ENCODE data around the gene C12orf42.

DNA sequence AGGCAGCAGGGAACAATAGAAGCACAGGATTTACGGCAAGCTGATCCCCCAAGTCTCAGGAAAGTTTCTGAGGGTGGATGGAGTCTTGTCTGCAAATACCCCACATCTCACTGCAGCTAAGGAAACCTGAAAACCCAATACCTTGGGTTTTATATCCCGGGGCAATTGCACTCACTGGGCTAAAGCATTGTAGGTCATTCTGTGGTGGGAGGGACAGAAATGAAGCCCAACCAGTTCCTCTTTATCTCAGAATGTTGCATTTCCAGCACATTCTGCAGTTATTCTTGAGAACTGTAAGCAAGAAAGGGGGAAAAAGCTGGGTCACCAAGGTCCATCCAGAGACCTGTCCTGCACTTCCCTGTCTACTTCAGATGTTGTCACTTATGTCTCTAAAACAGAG, 39.8 kb downstream of the C12orf42 start:
- TF ChIP-seq, protein P1, sequence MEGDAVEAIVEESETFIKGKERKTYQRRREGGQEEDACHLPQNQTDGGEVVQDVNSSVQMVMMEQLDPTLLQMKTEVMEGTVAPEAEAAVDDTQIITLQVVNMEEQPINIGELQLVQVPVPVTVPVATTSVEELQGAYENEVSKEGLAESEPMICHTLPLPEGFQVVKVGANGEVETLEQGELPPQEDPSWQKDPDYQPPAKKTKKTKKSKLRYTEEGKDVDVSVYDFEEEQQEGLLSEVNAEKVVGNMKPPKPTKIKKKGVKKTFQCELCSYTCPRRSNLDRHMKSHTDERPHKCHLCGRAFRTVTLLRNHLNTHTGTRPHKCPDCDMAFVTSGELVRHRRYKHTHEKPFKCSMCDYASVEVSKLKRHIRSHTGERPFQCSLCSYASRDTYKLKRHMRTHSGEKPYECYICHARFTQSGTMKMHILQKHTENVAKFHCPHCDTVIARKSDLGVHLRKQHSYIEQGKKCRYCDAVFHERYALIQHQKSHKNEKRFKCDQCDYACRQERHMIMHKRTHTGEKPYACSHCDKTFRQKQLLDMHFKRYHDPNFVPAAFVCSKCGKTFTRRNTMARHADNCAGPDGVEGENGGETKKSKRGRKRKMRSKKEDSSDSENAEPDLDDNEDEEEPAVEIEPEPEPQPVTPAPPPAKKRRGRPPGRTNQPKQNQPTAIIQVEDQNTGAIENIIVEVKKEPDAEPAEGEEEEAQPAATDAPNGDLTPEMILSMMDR (IDR thresholded peaks at IDR 0.05; ENCODE audit: low read length), result no peak
- no peak for TF ChIP-seq EZH2 (IDR thresholded peaks at IDR 0.05; ENCODE audit: borderline replicate concordance, low read length)
